A549 (cell line): Measurements from ENCODE around the gene RASL10A. TPM values are rescaled to one million over a fixed set of nuclear protein-coding genes. Genes with fewer than 3 reads are reported as not detected.

Experiments used
- ATAC-seq, 2 experiments: fragments of 200-7000 bp in 1 of 2; fragments of >200 bp in 1 of 2; cut with Nextera tagmentation in 1 of 2; cut with Tn5 transposase in 1 of 2; 3 replicates each; pipeline versions ENCODE4 v1.8.0 to v1.9.1; 2018 to 2020; ENCODE audit warnings: mild to moderate bottlenecking in 1 of 2, moderate library complexity in 1 of 2
- CTCF ChIA-PET: fragments of 300-600 bp; sonication (Branson Sonifier 250); formaldehyde crosslinking; extraction: SDS; loops from one replicate; lab custom pipeline; 2021; ENCODE audit warnings: antibody characterized with exemption, inconsistent platforms; lab: Yijun Ruan, JAX
- POLR2A ChIA-PET: fragments of 350-600 bp; formaldehyde crosslinking; extraction: SDS; loops from one replicate; lab custom pipeline; 2021; ENCODE audit warnings: antibody characterized with exemption, inconsistent platforms; lab: Yijun Ruan, JAX
- DNase-seq, 2 experiments: peaks; one replicate each; pipeline versions ENCODE4 v3.0.0 to v3.0.0-alpha.2; 2011 to 2016; ENCODE audit warnings: low read depth in 1 of 2, low spot score in 1 of 2
- FAIRE-seq: peaks from 2 replicates; lab custom pipeline; 2011; peaks lifted over from hg19 to GRCh38; lab: Jason Lieb, UNC
- H3K27ac ChIP-seq, 2 experiments: fragments of >200 bp; sonication (Bioruptor Twin); formaldehyde crosslinking; 3 replicates each; pipeline ENCODE4 v1.5.1; 2016 to 2017
- H3K4me1 ChIP-seq: fragments of >200 bp; sonication (Bioruptor Twin); formaldehyde crosslinking; 3 replicates; pipeline ENCODE4 v1.6.1; 2016
- H3K4me2 ChIP-seq: fragments of >200 bp; sonication (Bioruptor Twin); formaldehyde crosslinking; 3 replicates; pipeline ENCODE4 v1.6.1; 2016
- H3K4me3 ChIP-seq: fragments of >200 bp; sonication (Bioruptor Twin); formaldehyde crosslinking; 3 replicates; pipeline ENCODE4 v1.5.1; 2016
- H3K9me3 ChIP-seq: fragments of >200 bp; sonication (Bioruptor Twin); formaldehyde crosslinking; 3 replicates; pipeline ENCODE4 v1.6.1; 2016
- CBX8 ChIP-seq: fragments of 200-600 bp; sonication (generic); IDR thresholded peaks from 2 replicates; pipeline ENCODE4 v1.6.1; 2016
- CTCF ChIP-seq: fragments of >200 bp; sonication (Bioruptor Twin); formaldehyde crosslinking; IDR thresholded peaks from 3 replicates; pipeline ENCODE4 v1.5.1; 2016
- EHMT2 ChIP-seq: fragments of 200-600 bp; sonication (generic); IDR thresholded peaks from 2 replicates; pipeline ENCODE4 v1.6.1; 2016; ENCODE audit warnings: antibody characterized with exemption, low read depth, mild to moderate bottlenecking, moderate library complexity
- EP300 ChIP-seq, 2 experiments: fragments of >200 bp; sonication (Bioruptor Twin); formaldehyde crosslinking; IDR thresholded peaks; 2 replicates in 1 of 2; 3 replicates in 1 of 2; pipeline ENCODE4 v1.6.1; 2016 to 2017
- HOXB5 ChIP-seq: fragments of 250-450 bp; sonication (Bioruptor Pico); IDR thresholded peaks from 2 replicates; pipeline ENCODE4 v1.5.0; 2020; ENCODE audit warnings: mild to moderate bottlenecking, moderate library complexity
- MAFK ChIP-seq: fragments of 450-650 bp; IDR thresholded peaks from 2 replicates; pipeline ENCODE4 v1.6.1; 2014; ENCODE audit not compliant: partially characterized antibody
- MAZ ChIP-seq: fragments of 150-350 bp; IDR thresholded peaks from 2 replicates; pipeline ENCODE4 v1.6.1; 2014; ENCODE audit warnings: antibody characterized with exemption, low read depth, low read length, borderline replicate concordance
- NFE2L2 ChIP-seq: fragments of 150-350 bp; conservative IDR thresholded peaks from 2 replicates; pipeline ENCODE4 v1.6.1; 2014; ENCODE audit warnings: low read length
- PBX3 ChIP-seq: IDR thresholded peaks from 2 replicates; pipeline ENCODE4 v1.6.1; 2012
- PHF8 ChIP-seq: fragments of 200-600 bp; sonication (generic); IDR thresholded peaks from 2 replicates; pipeline ENCODE4 v1.6.1; 2016; ENCODE audit warnings: low read depth, mild to moderate bottlenecking, antibody characterized with exemption, moderate library complexity, borderline replicate concordance
- RAD21 ChIP-seq, 2 experiments: fragments of >200 bp in 1 of 2; sonication (Bioruptor Twin) in 1 of 2; formaldehyde crosslinking in 1 of 2; IDR thresholded peaks in 1 of 2; conservative IDR thresholded peaks in 1 of 2; 2 replicates in 1 of 2; 3 replicates in 1 of 2; pipeline ENCODE4 v1.6.1; 2012 to 2018; ENCODE audit warnings: inconsistent platforms in 1 of 2
- RFX5 ChIP-seq: fragments of 450-650 bp; IDR thresholded peaks from 2 replicates; pipeline ENCODE4 v1.7.1; 2014; ENCODE audit warnings: antibody characterized with exemption, mild to moderate bottlenecking, moderate library complexity
- RNF2 ChIP-seq: fragments of 200-600 bp; sonication (generic); IDR thresholded peaks from 2 replicates; pipeline ENCODE4 v1.6.1; 2016; ENCODE audit warnings: low read depth, mild to moderate bottlenecking, antibody characterized with exemption, moderate library complexity, borderline replicate concordance
- SMC3 ChIP-seq: fragments of >200 bp; sonication (Bioruptor Twin); formaldehyde crosslinking; IDR thresholded peaks from 3 replicates; pipeline ENCODE4 v1.6.1; 2018; ENCODE audit warnings: inconsistent platforms
- ZFP36 ChIP-seq: fragments of 450-650 bp; IDR thresholded peaks from 2 replicates; pipeline ENCODE4 v1.6.1; 2014; ENCODE audit warnings: borderline replicate concordance; ENCODE audit not compliant: partially characterized antibody
- ZNF302 ChIP-seq: fragments of 250-450 bp; sonication (Bioruptor Pico); IDR thresholded peaks from 2 replicates; pipeline ENCODE4 v1.9.0; 2021; ENCODE audit warnings: inconsistent platforms, mild to moderate bottlenecking, moderate library complexity
- WGBS: methylation state at CpG from one replicate; pipeline ENCODE4 v1.1.6; 2017; ENCODE audit errors: missing lambda C conversion rate; 5-methylcytosine and 5-hydroxymethylcytosine counted together
- polyA plus RNA-seq, 4 experiments: library from polyadenylated mRNA; depleted of rRNA in 3 of 4; stranded (reverse); fragments of >200 nt; fragmentation: RNase III in 1 of 4; extraction: RNeasy Plus Mini Kit Qiagen cat#74134 plus additional on column Dnase treatment in 1 of 4; gene quantifications; 2 replicates in 3 of 4; 3 replicates in 1 of 4; pipeline ENCODE4 v1.2.3, GENCODE V29; 2011 to 2017

The RASL10A gene
- polyA plus RNA-seq, 2 of the 4 experiments (the other 2 are of a cell fraction) = 0.08 to 0.25 TPM

GRCh38 chr22:29310065-29310862, 5.2 kb downstream of the RASL10A start:
- peak overlapping the region; percentile 82 for H3K4me2 ChIP-seq
- no peak overlapping the region for H3K4me3 ChIP-seq
- WGBS = 62% methylated on average over 16 of the region's 28 CpGs
- TF ChIP-seq NFE2L2 (no peak), RFX5 (no peak), EP300 (IDR thresholded peaks at IDR 0.05) (no peak), RNF2 (no peak), RAD21 (conservative IDR thresholded peaks at IDR 0.05 in 1 of 2, IDR thresholded peaks at IDR 0.05 in 1 of 2) (no peak), MAFK (no peak), EHMT2 (no peak), CTCF (no peak), PHF8 (no peak), ZFP36 (no peak), HOXB5 (CRISPR knock-in tag) (no peak), CBX8 (no peak), SMC3 (no peak)
- ChIA-PET POLR2A (no interaction called here), CTCF (interaction anchor here (2.8 to 2.9 kb wide), 2 partner anchors 10 to 49 kb away, joined by 11 to 13 read pairs; no protein-coding TSS in a partner anchor)
- DNase-seq (no peak), ATAC-seq (peak in 1 of 2 experiments; percentile 0; a peak in 2 of 6 replicates), FAIRE-seq (no peak)
- H3K27ac ChIP-seq = peak overlapping the region; percentile 46 to 81; a peak in 4 of 6 replicates
- peaks cover 50% of the 10 kb centered on the region for H3K4me1 ChIP-seq
- no peaks in the 10 kb centered on the region for H3K9me3 ChIP-seq

GRCh38 chr22:29309332-29310064, 6.0 kb downstream of the RASL10A start:
- no peak for DNase-seq
- peak overlapping the region; percentile 94; the same call in 2 of the 3 replicates for H3K4me2 ChIP-seq
- H3K9me3 ChIP-seq = no peaks in the 10 kb centered on the region
- peak overlapping the region in 1 of 2 experiments; percentile 30; a peak in 2 of 6 replicates for H3K27ac ChIP-seq
- no peak overlapping the region for H3K4me3 ChIP-seq
- TF ChIP-seq ZFP36 = no peak
- no peak for TF ChIP-seq RFX5
- no peak for TF ChIP-seq MAZ
- no peak for TF ChIP-seq ZNF302 (CRISPR knock-in tag)
- no peak for TF ChIP-seq RNF2
- no peak for TF ChIP-seq CTCF
- TF ChIP-seq EHMT2 = no peak
- no peak for TF ChIP-seq PBX3
- POLR2A ChIA-PET = no interaction called here
- ATAC-seq = no peak
- FAIRE-seq = no peak
- peaks cover 46% of the 10 kb centered on the region for H3K4me1 ChIP-seq
- 88% methylated on average over 12 of the region's 21 CpGs for WGBS
- CTCF ChIA-PET = interaction anchor here (0.9 kb wide), 1 partner anchor 49 kb away, joined by 3 read pairs; no protein-coding TSS in a partner anchor
